CD4-positive, alpha-beta T cell treated with Interleukin-6 at 100 ng/mL for 8 hours (primary cell): ENCODE results near the gene NHLH1.

Experiments used
- DNase-seq: peaks from one replicate; pipeline ENCODE4 v3.0.0-alpha.2; 2020; ENCODE audit warnings: mixed read lengths, low spot score

The NHLH1 gene

DNA sequence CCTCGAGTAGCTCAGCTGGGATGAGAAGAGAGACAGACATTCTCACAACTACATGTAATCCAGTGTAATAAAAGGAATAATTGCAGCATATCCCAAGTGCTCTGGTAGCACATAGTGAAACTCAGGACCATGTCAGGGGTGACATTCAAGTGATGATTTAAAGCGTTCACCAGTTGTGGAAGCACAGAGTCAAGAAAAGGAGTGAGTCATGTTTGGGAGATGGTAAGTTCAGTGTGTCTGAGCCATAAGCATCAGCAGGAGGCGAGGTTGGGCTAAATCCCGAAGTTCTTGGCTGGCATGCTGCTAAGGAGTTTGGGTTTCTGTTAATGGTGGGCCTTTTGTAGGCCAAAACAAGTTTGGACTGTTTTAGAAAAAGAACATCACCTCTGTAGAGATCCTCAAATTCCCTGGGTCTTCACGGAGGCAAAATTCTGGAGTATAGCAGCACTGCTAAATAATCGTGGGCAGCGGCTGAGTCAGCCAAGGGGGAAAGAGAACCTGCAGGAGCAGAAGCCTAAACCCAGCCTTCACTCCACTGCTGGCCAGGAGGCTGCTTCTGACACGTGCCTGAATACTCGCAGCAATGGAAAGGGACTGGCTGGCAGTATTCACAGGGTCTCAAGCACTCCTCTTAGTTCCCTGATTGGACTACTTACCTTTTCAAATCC, 7.2 kb upstream of the NHLH1 start:
- no peak for DNase-seq

DNA sequence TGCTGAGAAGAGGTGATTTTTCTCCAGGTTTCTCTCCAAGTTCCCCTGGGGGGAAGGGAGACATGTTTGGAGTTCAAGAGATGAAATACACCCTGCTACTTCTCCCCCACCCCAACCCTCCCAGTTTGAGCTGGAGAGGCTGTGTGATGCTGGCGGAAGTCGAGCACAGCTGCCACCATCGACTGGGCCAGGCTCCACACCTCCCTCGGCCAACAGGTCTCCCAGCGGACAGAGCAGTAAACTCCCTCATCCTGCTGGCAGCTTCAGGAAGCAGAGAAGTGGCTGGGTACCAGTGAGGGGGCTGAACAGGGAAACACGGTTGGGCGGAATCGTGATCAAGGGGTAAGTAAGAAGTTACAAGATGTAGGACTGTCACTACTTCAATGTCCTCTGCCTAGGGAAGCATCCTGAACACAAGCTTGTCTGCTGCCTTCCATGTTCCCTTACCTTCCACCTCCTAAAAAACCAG, 6.6 kb upstream of the NHLH1 start:
- DNase-seq = no peak

DNA sequence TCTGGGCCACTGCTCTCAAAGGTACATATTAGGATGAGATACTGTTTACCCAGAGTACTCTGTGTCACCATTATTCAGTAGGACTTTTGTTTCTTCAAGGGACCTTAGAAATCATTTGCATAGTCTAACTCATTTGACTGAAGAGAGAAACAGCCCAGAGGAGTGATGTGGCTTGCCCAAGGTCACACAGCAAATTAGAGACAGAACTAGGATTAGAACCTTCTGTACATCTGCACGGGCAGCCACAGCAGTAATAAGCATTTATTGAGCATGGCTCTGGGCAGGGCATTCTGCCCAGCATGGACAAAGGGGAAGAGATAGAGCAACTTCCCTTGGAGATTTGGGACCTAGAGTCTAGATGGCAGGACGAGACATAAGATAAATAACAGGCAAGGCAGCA, 5.7 kb upstream of the NHLH1 start:
- DNase-seq = no peak

DNA sequence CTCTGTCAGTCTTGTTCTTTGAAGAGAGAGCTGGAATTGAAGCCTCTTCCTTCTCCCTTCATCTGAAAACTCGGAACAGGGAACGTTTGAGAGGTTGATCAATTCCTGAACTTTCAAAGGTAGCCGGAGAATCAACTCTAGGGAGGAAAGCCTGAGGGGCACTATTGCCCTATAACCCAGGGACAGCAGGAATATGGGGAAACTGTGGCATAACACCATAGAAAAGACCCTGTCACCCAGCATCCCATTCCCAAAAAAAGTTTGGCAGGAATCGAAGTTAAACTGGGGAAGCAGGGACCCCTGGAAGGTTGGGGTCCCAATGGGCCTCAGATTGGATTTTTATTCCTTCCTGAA, 5.1 kb upstream of the NHLH1 start:
- DNase-seq = no peak

DNA sequence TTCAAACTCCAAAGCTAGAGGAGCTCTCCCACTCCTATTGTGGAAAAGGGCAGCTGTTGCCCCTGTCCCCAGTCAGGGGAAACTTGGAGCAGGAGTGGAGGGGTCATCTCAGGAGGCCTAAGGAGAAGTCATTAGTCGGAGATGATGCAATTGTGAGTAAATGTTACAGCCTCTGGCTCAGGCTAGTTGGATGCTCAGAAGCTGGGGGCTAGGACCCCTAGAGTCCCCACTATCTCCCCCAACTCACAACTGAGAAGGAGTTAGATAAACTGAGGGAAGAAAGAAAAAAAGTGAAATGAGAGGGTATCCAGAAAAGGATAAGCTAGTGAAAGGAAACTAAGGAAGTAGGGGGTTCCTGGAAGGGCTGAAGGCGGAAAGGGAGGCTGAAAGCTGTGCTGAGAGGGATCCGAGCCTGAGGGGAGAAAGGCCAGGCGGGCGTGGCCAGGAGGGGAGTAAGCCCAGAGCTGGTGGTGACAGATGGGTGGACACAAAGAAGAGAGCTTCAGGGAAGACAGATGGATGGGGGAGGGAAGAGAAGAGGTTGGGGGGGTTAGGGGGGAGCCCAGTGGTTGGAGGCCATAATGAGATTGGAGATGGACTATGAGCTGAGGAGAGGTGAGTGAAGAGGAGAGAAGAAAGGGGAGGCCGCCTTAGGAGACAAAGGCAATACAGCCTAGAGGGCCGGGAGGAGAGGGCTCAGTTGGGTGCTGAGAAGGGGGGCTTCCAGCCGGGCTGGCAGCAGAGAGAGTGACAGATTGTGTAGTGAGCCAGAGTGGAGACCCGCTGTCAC, 4.5 kb upstream of the NHLH1 start:
- no peak for DNase-seq

DNA sequence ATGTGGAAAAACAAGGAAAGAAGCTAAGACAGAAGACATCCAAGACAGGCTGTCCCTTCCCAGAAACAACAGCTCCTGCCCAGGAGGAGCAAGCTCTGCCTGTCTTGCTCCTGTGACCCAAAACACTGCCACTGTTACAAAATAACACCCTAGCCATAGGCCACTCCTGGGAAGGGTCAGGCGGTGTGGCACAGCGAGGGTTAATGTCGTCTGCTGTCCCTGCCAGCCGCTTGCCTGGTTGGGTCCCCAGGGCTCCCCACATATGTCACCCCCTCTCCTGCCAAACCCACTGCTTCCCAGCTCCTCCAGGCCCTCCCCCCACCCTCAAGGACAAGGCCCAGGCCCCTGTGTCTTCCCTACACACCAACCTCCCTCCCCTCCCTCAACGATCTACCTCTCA, 3.9 kb upstream of the NHLH1 start:
- no peak for DNase-seq

DNA sequence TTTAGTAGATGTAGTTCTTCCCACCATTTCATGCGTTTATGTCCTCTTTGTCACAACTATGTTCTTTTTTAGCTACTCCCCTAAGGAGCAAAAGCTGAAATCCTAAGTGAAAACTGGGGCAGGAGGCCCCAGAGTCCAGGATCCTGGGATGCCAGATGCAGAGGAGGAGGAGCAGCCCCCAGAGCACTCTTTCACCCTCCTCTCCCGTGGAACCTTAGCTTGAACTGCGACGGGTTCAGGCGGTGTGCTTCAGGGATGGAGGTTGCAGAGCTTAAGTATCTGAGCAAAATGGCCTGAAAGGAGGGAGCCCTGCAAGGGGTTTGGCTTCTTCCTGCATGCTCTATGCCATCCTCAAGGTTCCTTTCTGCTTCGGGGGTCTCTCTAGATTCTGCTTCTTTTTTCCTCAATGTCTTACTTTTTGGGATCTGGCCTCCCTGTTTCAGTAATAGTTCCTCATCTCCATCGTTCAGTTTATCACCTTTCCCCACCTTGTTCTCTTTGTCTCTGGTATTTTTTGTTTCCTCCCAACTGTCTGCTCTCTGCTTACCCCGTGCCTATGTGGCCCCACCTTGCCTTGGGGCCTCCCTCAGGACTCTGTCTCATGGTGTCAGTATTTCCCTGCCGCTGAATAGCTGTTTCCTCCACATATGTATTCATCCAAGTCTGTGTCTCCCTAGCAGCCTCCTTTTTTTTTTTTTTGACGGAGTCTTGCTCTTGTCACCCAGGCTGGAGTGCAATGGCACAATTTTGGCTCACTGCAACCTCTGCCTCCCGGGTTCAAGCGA, 2.7 kb upstream of the NHLH1 start:
- DNase-seq = no peak

DNA sequence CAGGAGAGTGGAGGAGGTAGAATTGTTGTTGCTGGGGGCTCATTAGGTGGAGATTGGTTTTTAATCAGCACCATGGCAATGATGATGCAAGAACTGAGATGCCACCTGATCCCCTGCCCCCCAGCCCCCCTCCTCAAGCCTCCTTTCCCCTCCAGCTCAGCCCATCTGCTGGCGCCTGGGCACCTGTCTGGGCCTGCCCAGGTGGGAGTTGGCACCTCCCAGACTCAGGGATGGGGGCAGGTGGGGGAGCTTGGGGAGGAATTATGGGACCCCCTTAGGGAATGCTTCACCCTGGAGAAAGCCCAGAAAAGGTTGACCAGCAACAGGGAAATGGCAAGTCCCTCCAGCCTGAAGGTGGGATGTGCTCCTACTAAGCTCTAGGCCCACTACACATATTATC, 1.5 kb upstream of the NHLH1 start:
- no peak for DNase-seq

DNA sequence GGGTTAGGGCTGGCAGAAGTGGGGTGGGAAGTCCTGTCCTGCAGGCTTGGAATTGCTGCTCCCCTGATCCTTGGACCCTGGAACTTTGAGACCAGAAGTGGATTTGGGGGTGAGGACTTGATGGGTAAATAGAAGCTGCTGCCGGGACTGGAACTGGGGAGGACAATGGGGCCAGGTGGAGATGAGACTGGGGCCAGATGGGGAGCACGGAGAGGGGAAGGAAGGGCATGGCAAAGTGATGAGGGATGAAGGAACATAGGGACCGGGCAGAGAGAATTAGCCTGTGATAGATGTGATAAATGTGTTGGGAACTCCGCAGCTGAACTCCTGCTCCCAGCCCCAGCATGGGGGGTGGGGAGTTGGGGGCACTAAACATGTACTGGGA, 637 bp downstream of the NHLH1 start:
- DNase-seq = no peak

DNA sequence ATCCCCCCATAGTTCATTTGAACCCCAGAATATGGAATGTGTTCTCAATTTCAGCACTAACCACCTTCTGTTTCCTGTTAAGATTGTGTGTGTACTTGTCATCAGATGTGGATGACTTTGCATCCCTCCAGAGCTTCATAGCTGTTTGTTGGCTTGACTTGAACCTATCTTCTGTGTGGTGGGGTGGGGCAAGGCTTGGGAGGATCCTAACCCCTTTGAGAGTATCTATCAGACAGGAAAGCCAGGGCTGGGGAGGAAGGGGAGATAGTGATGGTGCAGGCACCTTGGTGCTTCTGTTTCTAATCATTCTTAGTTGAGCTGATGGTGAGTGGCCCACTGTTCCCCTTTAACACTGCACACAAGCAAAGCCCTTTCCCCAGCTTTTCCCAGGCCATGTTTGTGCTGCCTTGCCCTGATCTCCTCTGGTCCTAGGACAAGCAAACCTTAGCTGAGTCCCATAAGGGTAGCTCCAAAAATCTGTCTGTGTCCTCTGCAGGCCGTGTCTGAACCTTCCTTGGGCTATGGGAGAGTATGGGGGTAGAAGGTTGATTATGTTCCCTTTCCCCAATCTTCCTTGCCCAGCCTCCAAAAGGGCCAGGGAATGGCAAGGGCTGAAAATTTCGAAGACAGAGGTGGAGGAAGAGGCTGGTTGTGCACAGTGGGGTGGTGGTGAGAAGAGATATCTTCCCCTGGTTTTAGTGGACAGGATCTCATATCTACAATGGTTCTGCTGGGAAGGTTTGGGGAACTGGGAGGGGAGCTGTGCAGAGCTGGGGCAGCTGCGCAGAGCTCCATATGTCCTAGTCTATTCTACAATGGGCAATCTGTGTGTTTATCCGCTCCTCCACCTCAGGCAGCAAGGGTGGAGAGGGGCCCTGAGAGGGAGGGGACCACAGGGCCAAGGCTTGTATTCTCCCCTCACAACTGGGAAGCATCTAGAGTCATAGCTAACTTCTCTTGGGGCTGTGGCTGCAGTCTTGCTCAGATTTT, 1.4 kb downstream of the NHLH1 start:
- DNase-seq = no peak

DNA sequence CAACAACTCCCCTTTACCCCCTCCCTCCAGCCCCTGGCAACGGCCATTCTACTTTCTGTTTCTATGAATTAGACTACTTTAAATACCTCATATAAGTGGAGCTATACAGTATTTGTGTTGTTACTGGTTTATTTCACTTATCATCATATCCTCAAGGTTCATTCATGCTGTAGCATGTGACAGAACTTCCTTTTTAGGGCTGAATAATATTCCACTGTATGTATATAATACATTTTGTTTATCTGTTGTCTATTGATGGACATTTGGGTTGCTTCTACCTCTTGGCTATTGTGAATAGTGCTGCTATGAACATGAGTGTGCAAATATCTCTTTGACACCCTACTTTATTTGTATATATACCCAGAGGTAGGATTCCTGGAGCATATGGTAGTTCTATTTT, 2.2 kb downstream of the NHLH1 start:
- no peak for DNase-seq

DNA sequence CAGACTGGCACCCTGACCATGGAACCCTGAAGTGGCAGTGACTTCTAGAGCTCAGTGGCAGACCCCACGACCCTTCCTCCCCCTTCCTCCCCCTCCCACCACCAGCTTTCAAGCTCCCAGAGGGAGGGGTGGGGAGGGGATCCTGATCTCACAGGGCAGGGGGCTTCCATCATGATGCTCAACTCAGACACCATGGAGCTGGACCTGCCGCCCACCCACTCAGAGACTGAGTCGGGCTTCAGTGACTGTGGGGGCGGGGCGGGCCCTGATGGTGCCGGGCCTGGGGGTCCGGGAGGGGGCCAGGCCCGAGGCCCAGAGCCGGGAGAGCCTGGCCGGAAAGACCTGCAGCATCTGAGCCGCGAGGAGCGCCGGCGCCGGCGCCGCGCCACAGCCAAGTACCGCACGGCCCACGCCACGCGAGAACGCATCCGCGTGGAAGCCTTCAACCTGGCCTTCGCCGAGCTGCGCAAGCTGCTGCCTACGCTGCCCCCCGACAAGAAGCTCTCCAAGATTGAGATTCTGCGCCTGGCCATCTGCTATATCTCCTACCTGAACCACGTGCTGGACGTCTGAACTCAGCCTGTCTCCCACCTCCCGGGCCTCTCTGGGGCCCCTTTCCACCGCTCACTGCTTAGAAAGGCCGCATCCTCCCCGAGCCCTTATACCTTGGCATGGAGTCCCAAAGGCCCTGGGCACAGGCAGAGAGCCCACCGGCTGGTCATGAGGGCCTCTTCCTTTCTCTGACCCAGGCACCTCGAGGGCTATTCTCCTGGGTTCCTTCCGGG, 3.9 kb downstream of the NHLH1 start:
- no peak for DNase-seq

DNA sequence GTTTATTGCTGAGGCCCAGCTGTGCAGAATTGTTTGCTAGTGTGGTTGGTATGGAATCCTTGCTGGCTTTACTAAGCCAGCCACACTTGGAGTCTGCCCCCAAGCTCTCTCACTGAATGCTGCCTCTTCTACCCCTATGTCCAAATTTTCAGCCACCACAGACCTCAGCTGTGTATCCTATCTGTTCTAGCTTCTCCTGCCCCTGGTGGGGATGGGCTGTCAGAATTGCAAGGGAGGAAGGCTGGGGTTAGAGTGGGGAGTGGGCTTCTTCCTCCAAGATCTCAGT, 4.4 kb downstream of the NHLH1 start:
- DNase-seq = no peak

DNA sequence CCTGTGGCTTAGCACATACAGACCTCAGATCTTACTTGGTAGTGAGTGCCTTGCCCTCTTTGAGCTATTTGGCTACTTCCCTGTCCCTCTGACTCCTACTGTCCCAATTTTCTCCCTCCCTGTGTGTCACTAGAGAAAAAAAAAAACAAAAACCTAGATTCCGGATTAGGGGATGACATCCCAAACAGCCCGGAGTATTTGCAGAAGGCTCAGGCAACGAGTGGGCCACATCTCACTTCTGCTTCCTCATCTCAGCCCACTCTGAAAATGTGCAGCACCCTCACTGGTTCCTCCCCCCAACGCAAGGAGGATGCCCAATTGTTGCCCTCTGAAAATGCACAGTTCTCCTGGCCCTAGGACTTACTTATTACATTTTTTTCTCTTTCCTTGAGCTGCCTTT, 4.9 kb downstream of the NHLH1 start:
- no peak for DNase-seq

DNA sequence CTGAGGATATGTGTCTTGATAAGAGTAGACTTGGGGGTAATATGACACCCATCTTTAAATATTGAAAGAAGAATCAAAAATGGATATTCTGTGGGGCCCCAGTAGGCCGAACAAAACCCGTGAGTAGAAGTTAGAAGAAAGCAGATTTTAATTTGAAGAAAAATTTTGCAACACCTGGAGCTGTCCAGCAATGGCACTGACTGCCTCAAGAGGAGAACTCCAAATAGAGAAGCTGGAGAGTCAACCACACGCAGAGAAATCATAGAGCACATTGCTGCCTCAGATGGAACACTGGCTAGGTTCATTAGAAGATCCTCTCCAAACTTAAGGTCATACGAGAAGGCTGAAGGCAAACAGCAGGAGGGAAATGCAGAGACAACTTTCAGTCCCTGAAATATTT, 6.8 kb downstream of the NHLH1 start:
- no peak for DNase-seq

DNA sequence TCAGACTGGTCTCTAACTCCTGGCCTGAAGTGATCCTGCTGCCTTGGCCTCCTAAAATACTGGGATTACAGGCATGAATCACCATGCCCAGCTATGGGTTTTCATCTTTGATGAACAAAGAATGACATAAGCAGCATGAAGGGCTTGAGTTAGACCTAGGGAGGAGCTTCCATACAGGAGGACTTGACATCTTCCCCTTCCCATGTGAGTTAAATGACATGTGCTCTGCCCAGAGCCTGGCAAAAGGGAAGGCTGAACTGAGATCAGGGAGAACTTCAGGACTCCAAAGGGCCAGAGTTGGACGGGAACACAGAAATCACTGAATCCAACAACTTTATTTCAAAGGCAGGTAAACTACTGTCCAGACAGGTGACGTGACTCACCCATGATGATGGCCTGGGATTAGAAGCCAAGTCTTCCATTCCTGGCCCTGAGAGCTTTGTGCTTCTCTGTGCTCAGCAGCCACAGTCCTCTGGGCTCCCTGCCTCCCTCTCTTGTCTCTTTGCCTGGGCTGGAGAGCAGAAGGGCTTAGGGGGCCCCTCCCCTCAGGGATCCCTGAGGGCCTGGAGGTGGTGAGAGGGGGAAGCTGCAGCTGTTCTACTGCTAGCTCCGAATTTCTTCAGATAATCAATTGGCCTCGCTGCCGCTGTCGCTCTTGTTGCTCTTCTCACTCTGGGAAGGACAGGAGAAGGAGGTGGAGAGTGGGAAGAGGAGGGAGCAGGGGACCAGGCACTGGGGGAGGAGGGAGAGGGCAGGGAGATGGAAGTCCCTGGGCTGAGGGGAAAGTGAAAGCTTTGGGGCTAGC, 7.6 kb downstream of the NHLH1 start:
- DNase-seq = no peak

DNA sequence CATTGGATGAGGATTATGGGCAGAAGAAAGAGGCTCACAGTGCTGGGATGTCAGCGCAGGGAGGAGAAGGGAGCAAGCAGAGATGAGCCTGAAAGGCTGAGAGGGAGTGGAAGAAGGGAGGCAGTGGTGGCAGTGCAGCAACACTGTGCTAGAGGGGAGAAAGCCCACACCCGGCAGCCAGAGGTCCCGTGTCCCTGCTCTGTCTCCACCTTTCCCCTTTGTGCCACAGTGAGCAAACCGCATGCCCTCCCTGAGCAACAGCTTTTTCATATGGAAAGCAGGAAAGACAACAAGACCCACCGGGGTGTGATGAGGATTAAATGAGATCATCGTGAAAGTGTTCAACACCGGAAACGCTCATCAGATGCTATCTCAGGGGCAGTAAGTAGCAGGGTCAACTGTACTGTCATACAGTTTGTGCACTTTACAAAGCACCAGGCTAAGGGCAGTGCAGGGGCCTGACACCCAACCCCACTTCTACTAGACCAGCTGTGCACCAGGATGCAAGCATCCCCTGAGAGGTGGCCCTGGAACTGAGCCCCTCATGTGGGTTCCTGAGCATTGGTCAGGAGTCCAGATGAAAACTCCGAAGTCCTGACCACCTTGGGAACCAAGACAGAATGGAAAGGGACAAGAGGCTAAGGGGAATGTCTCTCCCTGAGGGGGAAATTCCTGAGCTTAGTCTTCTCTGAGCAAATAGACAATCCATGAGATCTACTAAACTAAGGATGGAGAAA, 9.1 kb downstream of the NHLH1 start:
- no peak for DNase-seq

DNA sequence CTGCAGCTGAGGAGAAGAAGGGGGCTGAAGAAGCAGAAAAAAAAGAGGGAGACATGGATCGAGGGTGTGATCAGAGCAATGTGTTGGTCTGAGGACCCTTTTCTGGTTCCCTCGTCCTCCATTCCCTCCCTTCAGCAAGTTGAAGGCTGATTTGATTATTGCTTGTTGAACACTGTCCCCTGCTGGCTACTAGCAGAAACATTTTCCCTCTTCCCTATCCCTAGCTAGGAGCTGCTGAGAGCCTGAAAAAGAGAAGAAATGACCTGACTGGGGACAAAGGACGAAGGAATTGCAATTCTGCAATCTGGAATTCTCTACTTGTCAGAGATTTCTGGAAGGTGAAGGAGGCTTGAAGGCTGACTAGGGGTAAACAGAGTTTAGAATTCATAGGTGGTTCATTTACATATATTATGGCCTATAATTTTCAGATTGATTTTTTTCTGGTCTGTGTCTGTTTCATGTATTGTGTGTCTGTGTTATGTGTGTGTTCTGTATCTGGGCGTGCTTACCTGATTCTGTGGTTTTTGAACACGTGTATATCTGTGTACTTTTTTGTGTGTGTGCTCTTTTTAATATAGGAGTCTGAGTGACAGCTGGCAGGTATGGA, 9.8 kb downstream of the NHLH1 start:
- DNase-seq = peak; percentile 50

DNA sequence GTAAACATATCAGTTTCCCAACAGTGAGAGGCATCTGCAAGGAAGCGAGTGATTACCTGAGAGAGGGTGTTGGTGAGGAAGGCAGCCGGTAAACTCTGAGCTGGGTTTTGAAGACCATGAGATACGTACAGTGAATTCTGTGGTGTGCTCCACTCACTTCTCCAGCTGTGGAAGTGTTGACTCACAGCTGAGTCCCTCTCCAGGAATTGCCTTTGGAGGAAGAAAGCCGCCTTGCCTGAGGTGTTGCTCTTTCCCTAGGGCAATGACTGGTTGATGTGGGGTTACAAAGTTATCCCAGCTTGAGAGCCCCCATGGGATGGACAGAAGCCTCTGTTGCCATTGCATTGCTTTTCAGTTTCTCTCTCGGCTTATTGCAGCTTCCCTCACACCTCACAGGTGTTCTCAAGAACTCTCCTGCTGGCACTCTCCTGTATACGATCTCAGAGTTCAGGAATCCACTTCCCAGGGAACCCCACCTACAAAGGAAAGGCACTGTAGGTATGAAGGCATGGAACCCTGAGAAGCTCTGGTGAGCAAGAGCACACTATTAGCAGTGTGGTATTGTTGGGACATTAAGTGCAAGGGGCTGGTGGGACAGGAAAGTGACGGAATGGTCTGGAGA, 10.8 kb downstream of the NHLH1 start:
- no peak for DNase-seq
